Lower leg skin (tissue), 4 donors: ENCODE results near the gene OSBPL3. TPM values are rescaled to one million over a fixed set of nuclear protein-coding genes. Genes with fewer than 3 reads are reported as not detected.

Experiments
- DNase-seq, 2 donors: peaks; one replicate each; pipeline ENCODE4 v3.0.0-alpha.2; 2019; ENCODE audit warnings: low spot score in 2 of 2
- H3K4me3 ChIP-seq: fragments of 200-600 bp; sonication (generic); 2 replicates; pipeline ENCODE4 v1.5.1; 2017; ENCODE audit warnings: mild to moderate bottlenecking, low read depth; ENCODE audit not compliant: poor library complexity, severe bottlenecking
- POLR2A ChIP-seq, 2 donors: fragments of 450-650 bp; IDR thresholded peaks; one replicate each; pipeline ENCODE4 v1.6.1; 2016 to 2017; ENCODE audit warnings: antibody characterized with exemption in 2 of 2, mild to moderate bottlenecking in 1 of 2, moderate library complexity in 1 of 2
- WGBS, 2 donors: methylation state at CpG; one replicate each; pipeline ENCODE4 v1.1.5; 2018; 5-methylcytosine and 5-hydroxymethylcytosine counted together
- intact Hi-C: fragments of 100-400 bp; cut with DNase I; formaldehyde crosslinking; loops from one replicate; pipeline ENCODE4 v1.15.0; 2023; ENCODE audit warnings: low total_unique reads
- total RNA-seq, 4 donors: library from RNA; depleted of rRNA; stranded (reverse); fragments of >200 nt; gene quantifications; one replicate each; pipeline ENCODE4 v1.1.0, GENCODE V29; 2016
- TF ChIP-seq, protein P1 (sequence below), 3 donors: fragments of 450-650 bp; IDR thresholded peaks; one replicate each; pipeline ENCODE4 v1.5.1; 2016; ENCODE audit warnings: antibody characterized with exemption in 3 of 3, mild to moderate bottlenecking in 3 of 3, moderate library complexity in 2 of 3

The OSBPL3 gene
- total RNA-seq, 4 donors from 2014 or later = 21.9 to 40.3 (median 23.7) TPM

DNA sequence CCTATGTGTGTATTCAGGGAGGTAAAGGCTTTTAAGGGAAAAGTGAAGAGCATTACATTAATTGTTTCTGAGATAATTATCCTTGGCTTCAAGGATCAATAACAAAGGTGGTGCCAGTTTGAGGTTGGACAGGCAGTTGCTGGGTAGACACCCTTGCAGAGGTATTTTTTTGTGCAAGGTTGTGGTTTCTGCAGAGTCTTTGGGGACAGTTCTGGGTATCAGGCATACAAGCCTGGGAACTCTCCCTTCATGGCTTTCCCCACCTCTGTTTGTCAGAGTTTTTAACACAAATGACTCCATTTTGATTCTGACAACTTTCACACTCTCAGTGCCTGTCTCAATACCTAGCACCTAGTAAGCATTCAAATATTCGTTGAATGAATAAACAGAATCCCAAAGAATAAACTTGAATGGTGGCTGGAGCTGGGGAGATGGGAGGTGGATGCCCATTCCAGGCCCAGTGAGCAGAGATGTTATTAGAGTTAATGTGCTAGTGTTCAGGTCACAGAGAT is 7.4 kb upstream of the OSBPL3 start:
- intact Hi-C loops = no loop called here
- DNase-seq = no peak
- no peak overlapping the region for H3K4me3 ChIP-seq
- WGBS, 2 donors = 84 to 92% methylated on average over 1 of the region's 1 CpG
- no peak for TF ChIP-seq POLR2A (IDR thresholded peaks at IDR 0.05)
- TF ChIP-seq, protein P1, sequence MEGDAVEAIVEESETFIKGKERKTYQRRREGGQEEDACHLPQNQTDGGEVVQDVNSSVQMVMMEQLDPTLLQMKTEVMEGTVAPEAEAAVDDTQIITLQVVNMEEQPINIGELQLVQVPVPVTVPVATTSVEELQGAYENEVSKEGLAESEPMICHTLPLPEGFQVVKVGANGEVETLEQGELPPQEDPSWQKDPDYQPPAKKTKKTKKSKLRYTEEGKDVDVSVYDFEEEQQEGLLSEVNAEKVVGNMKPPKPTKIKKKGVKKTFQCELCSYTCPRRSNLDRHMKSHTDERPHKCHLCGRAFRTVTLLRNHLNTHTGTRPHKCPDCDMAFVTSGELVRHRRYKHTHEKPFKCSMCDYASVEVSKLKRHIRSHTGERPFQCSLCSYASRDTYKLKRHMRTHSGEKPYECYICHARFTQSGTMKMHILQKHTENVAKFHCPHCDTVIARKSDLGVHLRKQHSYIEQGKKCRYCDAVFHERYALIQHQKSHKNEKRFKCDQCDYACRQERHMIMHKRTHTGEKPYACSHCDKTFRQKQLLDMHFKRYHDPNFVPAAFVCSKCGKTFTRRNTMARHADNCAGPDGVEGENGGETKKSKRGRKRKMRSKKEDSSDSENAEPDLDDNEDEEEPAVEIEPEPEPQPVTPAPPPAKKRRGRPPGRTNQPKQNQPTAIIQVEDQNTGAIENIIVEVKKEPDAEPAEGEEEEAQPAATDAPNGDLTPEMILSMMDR (IDR thresholded peaks at IDR 0.05) = no peak

DNA sequence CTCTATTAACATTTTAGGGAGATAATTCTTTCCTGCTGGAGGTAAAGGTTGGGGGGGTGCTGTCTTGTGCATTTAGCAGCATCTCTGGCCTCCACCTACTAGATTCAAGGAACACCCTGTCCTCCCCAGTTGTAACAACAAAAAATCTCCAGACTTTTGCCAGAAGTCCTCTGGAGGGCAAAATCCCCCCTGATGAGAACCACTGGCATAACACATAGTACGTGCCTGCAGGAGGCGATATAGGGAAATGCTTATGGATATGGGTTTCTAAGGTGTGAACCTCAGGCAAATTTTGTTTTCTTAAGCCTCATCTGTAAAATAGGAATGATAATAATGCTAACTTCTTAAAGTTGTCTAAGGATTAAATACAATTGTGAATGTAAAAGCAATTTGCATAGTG is 2.9 kb upstream of the OSBPL3 start:
- intact Hi-C loops = no loop called here
- no peak overlapping the region for H3K4me3 ChIP-seq
- WGBS, 2 donors = 91 to 100% methylated on average over 2 of the region's 2 CpGs

DNA sequence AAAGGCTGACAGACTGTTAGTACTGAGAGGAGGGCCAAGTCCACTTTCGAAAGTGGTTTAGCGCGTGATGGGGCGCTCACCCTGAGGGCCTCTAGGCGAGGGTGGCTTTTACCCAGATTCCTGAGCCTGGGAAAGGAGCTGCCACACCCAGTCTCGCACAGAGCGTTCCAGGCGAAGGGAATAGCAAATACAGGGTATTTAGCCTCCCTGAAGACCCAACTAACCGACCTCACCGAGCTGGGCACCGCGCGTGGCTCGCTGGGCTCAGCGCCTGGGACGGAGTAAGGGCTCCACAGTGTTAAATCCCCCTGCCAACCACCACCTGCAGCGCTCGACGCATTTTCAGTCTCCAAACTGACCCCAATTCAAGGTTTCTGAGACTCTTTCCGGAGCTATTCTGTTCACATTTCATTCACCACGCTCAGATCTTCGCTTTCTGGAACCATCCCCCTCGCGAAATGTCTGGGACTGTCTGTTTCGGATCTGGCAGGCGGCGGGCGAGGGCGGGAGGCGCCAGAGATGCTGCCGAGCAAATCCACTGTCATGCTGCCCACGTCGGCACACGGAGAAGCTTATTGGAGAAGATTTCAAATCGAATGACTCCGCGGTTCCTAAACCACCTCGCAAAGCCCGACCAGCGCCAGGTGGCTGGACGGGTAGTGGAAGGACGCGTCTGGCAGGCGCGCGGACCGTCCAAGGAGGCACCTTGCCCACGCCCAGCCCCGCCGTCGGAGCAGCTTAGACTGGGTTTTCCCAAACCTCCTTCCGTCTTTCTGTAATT is 1.4 kb upstream of the OSBPL3 start:
- DNase-seq = peak; percentile 46 to 92
- WGBS, 2 donors = 0 to 1% methylated on average over 50 to 52 of the region's 52 CpGs
- H3K4me3 ChIP-seq = peak overlapping the region; percentile 63
- intact Hi-C loops = no loop called here
- TF ChIP-seq, protein P1 (IDR thresholded peaks at IDR 0.05) = no peak
- TF ChIP-seq POLR2A (IDR thresholded peaks at IDR 0.05) = no peak

More for the DNA sequence above, 2.9 kb upstream of the OSBPL3 start:
- TF ChIP-seq POLR2A (IDR thresholded peaks at IDR 0.05) = no peak
- TF ChIP-seq, protein P1 (IDR thresholded peaks at IDR 0.05) = no peak
- no peak for DNase-seq

DNA sequence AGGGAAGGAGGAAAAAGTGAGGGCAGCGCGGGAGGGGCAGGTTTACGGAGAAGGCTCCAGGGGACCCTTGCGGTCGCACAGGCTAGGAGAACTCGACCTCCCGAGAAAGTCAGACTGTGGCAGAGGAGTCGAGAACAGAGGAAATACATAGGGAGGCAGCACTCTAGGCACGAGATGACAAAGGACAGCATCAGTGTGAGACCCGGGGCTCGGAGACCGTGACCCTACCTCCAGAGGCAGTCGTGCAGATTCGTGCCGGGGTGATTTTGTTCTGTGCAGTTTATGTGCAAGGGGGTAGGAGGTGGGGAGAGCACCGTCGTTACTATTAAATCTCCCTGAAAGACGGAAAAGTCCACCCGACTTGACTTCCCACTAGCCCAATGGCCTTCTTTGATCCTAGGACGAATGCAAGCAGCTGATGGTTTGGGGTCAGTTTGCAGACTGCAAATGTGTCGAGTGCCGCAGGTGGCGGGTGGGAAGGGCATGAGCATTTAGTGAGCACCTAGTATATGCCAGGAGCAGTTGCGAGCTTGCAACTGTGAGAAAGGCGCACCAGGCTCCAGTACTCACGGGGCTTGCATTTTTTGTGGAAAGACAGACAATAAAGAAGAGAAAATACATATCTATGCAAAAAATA is 674 bp upstream of the OSBPL3 start:
- TF ChIP-seq POLR2A (IDR thresholded peaks at IDR 0.05) = no peak
- TF ChIP-seq, protein P1 (IDR thresholded peaks at IDR 0.05) = no peak
- whole genome bisulfite sequencing, 2 donors = 1 to 3% methylated on average over 26 of the region's 26 CpGs
- H3K4me3 ChIP-seq = peak overlapping the region; percentile 63
- intact Hi-C loops = no loop called here
- no peak for DNase-seq

DNA sequence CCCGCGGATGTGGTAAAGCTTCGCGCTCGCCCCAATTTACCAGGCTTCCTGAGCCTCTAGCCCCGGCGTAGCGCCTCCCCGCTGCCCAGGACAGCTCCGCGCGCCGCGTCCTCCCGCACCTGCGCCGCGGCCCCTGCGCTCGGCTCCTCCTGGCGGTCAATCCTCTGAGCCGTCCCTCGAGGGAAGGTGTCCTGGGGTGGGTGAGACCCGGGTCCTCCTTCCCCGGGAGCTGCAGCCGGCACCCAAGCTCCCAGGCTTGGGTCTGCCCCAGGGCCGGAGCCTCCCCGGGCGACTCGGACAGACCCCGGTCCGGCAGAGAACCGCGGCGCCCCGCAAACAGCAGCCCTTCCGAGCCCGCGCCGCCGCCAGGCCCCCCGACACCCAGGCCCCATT is 512 bp downstream of the OSBPL3 start:
- peak in 1 of 2 donors; percentile 93 for DNase-seq
- no peak for TF ChIP-seq POLR2A (IDR thresholded peaks at IDR 0.05)
- TF ChIP-seq, protein P1 (IDR thresholded peaks at IDR 0.05) = no peak
- intact Hi-C loops = loop anchor here (5.0 kb wide), 1 partner anchor 162 kb away; no protein-coding TSS in a partner anchor
- peak overlapping the region; percentile 77 for H3K4me3 ChIP-seq
- 0 to 1% methylated on average over 25 to 28 of the region's 42 CpGs for WGBS, 2 donors
